ENCODE measurements around the gene LMX1B.

The LMX1B gene

GRCh38 chr9:126617823-126618165 lies 4.1 kb downstream of the LMX1B start:
- H3K4me3 ChIP-seq (ENCODE audit: insufficient read depth, low read length, poor library complexity, severe bottlenecking): no peak overlapping the region
- no peaks in the 10 kb centered on the region for H3K9me3 ChIP-seq (ENCODE audit: insufficient read depth, low read length)
- H3K79me2 ChIP-seq (ENCODE audit: insufficient read depth, low read length): no peaks in the 10 kb centered on the region
- H3F3A ChIP-seq (ENCODE audit: insufficient read depth): no peaks in the 10 kb centered on the region
- no peak overlapping the region for H3K4me2 ChIP-seq (ENCODE audit: low read depth, low read length, poor library complexity, severe bottlenecking)
- no peak overlapping the region for H3K27ac ChIP-seq (ENCODE audit: low read depth, low read length)
- H4K20me1 ChIP-seq (ENCODE audit: low read depth, low read length): no peaks in the 10 kb centered on the region
- no peaks in the 10 kb centered on the region for H3K9me2 ChIP-seq (replicated peaks; ENCODE audit: insufficient read depth, low read length)
- H3K36me3 ChIP-seq (ENCODE audit: low read length): no peaks in the 10 kb centered on the region
- no peak overlapping the region for H3K9ac ChIP-seq (ENCODE audit: low read length)
- no peak overlapping the region for H2AFZ ChIP-seq (ENCODE audit: low read depth, low read length, severe bottlenecking)
- TF ChIP-seq CTCF (IDR thresholded peaks at IDR 0.05; ENCODE audit: insufficient read depth, low read length, poor library complexity, severe bottlenecking) (no peak), EZH2phosphoT487 (conservative IDR thresholded peaks at IDR 0.05; ENCODE audit: low read length) (no peak)
- H3K27me3 ChIP-seq (ENCODE audit: low read length): no peaks in the 10 kb centered on the region

DNA sequence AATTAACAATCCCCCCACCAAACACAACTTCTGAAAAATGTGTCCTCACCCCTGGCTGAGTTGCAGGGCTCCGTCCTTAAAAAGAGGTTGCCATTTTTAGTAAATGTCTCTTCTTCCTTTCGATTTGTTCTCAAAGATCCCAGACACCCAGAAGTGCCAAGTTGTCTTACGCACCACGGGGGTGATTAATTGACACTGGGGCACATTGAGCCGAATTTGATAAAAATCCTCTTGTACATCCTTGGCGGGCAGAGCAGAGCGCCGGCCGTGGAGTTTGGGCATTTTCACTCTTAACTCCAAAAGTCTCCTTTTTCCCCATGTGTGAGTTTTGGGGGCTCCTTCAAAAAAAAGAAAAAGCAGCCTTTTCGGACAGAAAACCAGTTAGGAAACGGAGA lies 4.5 kb downstream of the LMX1B start:
- TF ChIP-seq EZH2phosphoT487 (conservative IDR thresholded peaks at IDR 0.05; ENCODE audit: low read length) (no peak), CTCF (IDR thresholded peaks at IDR 0.05; ENCODE audit: insufficient read depth, low read length, poor library complexity, severe bottlenecking) (no peak)
- no peaks in the 10 kb centered on the region for H3K79me2 ChIP-seq (ENCODE audit: insufficient read depth, low read length)
- H2AFZ ChIP-seq (ENCODE audit: low read depth, low read length, severe bottlenecking): no peak overlapping the region
- H3F3A ChIP-seq (ENCODE audit: insufficient read depth): no peaks in the 10 kb centered on the region
- H4K20me1 ChIP-seq (ENCODE audit: low read depth, low read length): no peaks in the 10 kb centered on the region
- no peaks in the 10 kb centered on the region for H3K27me3 ChIP-seq (ENCODE audit: low read length)
- no peak overlapping the region for H3K27ac ChIP-seq (ENCODE audit: low read depth, low read length)
- no peaks in the 10 kb centered on the region for H3K9me2 ChIP-seq (replicated peaks; ENCODE audit: insufficient read depth, low read length)
- no peak overlapping the region for H3K4me2 ChIP-seq (ENCODE audit: low read depth, low read length, poor library complexity, severe bottlenecking)
- H3K9ac ChIP-seq (ENCODE audit: low read length): no peak overlapping the region
- no peaks in the 10 kb centered on the region for H3K9me3 ChIP-seq (ENCODE audit: insufficient read depth, low read length)
- H3K4me3 ChIP-seq (ENCODE audit: insufficient read depth, low read length, poor library complexity, severe bottlenecking): no peak overlapping the region
- no peaks in the 10 kb centered on the region for H3K36me3 ChIP-seq (ENCODE audit: low read length)

DNA sequence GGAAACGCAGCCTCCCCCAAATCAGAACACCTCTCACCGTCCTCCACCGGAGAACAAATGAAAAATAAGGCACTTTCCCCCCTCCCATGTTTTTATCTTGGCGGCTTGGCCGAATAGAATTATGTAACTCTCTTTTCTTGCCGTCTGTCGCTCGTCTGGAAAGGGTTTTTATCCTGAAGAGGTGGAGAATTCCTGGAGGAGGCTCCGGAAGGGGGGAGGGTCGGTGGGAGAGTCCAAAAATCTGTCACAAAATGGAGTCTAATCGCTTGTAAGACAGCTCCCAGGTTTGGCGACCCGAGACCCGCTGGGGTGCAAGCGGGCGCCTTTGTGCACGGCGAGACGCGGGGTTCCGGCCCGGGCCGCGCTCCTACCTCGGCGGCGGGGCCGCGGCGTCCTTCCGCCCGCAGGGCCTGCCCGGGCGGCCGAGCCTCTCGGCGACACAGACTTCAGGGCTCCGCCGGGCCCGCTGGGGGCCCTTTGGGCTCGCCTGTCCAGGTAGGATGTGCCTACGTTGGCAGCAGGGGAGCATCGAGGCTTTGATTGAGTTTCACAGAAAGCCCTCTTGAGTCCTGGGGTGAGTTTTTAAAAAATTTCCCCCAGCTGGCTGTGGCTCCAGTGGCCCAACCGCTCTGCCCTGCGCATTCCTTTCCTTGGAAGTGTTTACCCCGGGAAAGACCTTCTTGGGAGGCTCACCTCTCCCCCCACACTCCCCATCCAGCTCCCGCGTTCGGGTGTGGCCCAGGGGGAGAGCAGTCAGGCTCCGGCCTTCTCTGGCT lies 5.0 kb downstream of the LMX1B start:
- no peak overlapping the region for H3K27ac ChIP-seq (ENCODE audit: low read depth, low read length)
- H3K9me3 ChIP-seq (ENCODE audit: insufficient read depth, low read length): no peaks in the 10 kb centered on the region
- no peak overlapping the region for H3K4me3 ChIP-seq (ENCODE audit: insufficient read depth, low read length, poor library complexity, severe bottlenecking)
- no peak overlapping the region for H2AFZ ChIP-seq (ENCODE audit: low read depth, low read length, severe bottlenecking)
- H3K36me3 ChIP-seq (ENCODE audit: low read length): no peaks in the 10 kb centered on the region
- no peak overlapping the region for H3K9ac ChIP-seq (ENCODE audit: low read length)
- H4K20me1 ChIP-seq (ENCODE audit: low read depth, low read length): no peaks in the 10 kb centered on the region
- TF ChIP-seq EZH2phosphoT487 (conservative IDR thresholded peaks at IDR 0.05; ENCODE audit: low read length) (no peak), CTCF (IDR thresholded peaks at IDR 0.05; ENCODE audit: insufficient read depth, low read length, poor library complexity, severe bottlenecking) (no peak)
- H3K4me2 ChIP-seq (ENCODE audit: low read depth, low read length, poor library complexity, severe bottlenecking): no peak overlapping the region
- no peaks in the 10 kb centered on the region for H3K79me2 ChIP-seq (ENCODE audit: insufficient read depth, low read length)
- no peaks in the 10 kb centered on the region for H3K9me2 ChIP-seq (replicated peaks; ENCODE audit: insufficient read depth, low read length)
- no peaks in the 10 kb centered on the region for H3F3A ChIP-seq (ENCODE audit: insufficient read depth)
- no peaks in the 10 kb centered on the region for H3K27me3 ChIP-seq (ENCODE audit: low read length)

All from SU-DHL-6 (cell line).